Middle frontal gyrus (tissue), 1 donor: ENCODE data around the gene ANKS1A.
"Not testable (repeated sequence)": the region's sequence is repeated elsewhere in the genome, so short reads cannot be mapped to it uniquely, and the experiment has no call there.

Source experiments
- DNase-seq: peaks from one replicate; pipeline ENCODE4 v3.0.0-alpha.2; 2015; ENCODE audit warnings: low spot score; ENCODE audit errors: extremely low spot score

Gene ANKS1A

DNA sequence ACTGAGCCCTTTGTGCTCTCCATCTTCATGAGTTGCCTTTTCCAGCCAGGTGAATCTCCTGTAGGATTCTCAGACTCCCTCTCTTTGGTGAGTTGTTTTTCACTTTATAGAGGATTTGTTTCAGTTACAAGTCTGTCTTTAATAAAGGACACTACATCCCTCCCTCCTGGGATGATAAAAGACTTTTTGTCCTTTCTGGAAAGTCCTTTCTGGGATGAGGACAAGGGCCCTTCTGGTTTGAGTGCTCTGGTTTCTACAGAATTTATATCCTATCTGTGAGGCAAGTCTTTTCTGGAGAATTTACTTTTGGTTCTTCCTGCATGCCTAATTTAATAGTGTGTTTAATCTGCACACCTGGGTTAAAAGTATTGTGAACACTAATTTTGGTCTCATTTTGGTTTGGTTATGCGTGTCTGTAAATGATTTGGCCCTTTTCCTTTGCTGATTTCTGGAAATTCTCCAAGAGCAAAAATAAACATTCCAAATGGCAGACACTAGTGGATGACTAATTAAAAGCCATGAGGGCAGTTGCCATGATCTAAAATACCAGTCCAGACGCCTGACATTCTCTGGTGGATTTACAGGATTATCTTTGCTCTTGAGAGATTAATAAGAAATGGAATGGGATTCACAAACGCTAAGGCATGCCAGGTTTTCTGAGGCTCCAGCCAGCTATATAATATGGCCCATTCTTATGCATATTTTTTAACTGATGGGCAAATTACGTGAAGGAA, 207.2 kb downstream of the ANKS1A start:
- no peak for DNase-seq

- DNase-seq, result no peak
These were observed 210.1 kb downstream of the ANKS1A start for GRCh38 chr6:35099116-35099515.

DNA sequence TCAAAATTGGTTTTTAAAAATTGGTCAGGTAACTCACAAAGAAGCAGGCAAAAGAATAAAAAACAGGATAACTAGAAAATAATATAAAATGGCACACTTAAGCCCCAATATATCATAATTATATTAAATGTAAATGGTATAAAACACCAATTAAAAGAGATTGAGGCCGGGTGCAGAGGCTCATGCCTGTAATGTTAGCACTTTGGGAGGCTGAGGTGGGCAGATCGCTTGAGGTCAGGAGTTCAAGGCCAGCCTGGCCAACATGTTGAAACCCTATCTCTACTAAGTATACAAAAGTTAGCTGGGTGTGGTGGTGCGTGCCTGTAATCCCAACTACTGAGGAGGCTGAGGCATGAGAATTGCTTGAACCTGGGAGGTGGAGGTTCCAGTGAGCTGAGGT, 216.0 kb downstream of the ANKS1A start:
- no peak for DNase-seq

- not testable (repeated sequence) for DNase-seq
These were observed 217.0 kb downstream of the ANKS1A start for GRCh38 chr6:35106061-35106460.

- DNase-seq, result not testable (repeated sequence)
These were observed 218.2 kb downstream of the ANKS1A start for GRCh38 chr6:35107208-35107607.

- DNase-seq, result not testable (repeated sequence)
These were observed 218.7 kb downstream of the ANKS1A start for GRCh38 chr6:35107761-35108160.

DNA sequence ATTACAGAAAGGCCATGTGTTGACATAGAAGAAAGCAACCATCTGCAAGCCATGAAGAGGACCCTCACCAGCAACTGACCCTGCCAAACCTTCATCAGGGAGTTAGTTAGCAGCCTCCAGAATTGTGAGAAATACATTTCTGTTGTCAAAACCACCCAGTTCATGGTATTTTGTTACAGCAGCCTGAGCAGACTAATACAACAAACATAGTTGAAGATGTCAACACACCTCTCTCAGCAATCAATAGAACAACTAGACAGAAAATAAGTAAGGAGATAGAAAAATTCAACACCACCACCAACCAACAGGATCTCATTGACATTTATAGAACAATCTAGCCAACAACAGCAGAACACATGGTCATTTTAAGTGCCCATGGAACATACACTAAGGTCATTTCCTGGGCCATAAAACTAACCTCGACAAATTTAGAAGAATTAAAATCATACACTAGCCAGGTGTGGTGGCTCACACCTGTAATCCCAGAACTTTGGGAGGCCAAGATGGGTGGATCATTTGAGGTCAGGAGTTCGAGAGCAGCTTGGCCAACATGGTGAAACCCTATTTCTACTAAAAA, 219.3 kb downstream of the ANKS1A start:
- no peak for DNase-seq

GRCh38 chr6:35120746-35121145, 231.7 kb downstream of the ANKS1A start:
- no peak for DNase-seq

- DNase-seq, result no peak
These were observed 235.3 kb downstream of the ANKS1A start for GRCh38 chr6:35124356-35124755.

- no peak for DNase-seq
These were observed 239.0 kb downstream of the ANKS1A start for GRCh38 chr6:35128042-35128441.

- no peak for DNase-seq
These were observed 239.4 kb downstream of the ANKS1A start for GRCh38 chr6:35128496-35128895.

DNA sequence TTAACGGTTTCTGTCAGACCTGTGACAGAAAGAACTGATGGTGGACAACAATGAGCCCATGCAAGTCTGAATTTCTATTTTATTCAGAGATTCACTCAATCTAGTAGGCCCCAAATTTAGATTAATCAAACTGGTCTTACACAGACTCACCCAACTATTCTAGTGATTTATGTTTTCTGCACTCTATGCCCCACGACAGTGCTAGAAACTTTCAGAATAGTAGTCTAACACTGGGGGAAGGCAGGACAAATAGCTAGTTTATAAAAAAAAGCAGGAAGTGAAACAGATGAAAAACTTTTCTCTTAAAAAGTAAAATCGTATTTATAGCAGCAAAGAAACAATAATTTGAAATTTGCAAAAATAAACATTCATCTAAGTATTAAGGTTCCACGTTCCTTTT, 247.1 kb downstream of the ANKS1A start:
- no peak for DNase-seq

DNA sequence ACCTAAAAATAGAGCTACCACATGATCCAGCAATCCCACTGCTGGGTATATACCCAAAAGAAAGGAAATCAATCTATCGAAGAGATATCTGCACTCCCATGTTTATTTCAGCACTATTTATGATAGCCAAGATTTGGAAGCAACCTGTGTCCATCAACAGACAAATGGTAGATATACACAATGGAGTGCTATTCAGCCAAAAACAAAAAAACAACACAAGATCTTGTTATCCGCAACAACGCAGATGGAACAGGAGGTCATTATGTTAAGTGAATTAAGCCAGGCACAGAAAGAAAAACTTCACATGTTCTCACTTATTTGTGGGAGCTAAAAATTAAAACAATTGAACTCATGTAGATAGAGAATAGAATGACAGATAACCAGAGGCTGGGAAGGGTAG, 249.1 kb downstream of the ANKS1A start:
- not testable (repeated sequence) for DNase-seq

DNA sequence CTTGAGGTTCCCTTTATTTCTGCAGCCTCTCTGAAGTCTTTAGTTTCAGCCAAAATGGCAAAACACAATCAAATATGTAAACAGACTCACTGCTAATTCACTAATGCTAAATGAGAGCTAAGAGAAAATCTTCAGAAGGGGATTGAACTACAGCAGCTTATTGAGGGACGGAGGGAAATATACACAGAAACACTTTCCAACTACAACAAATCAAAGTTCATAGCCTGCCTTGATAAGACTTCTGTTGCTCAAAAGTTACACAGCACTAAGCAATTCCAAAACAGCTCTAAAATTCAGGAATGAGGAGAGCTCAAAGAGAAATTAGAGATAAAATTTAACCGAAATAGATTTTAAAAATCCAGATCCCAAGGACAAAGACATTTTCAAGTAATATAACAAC, 250.4 kb downstream of the ANKS1A start:
- no peak for DNase-seq

- no peak for DNase-seq
These were observed 251.0 kb downstream of the ANKS1A start for GRCh38 chr6:35139924-35140638.

GRCh38 chr6:35140639-35141006, 251.6 kb downstream of the ANKS1A start:
- DNase-seq, result no peak
